Measurements from ENCODE around the gene LDLRAP1. TPM values are rescaled to one million over a fixed set of nuclear protein-coding genes. Genes with fewer than 3 reads are reported as not detected.

The LDLRAP1 gene
- total and polyA plus RNA-seq, 2 donors (not counting 3 experiments of a cell fraction or from before 2014, with no cell fraction given): 23.1 to 24.7 TPM

DNA sequence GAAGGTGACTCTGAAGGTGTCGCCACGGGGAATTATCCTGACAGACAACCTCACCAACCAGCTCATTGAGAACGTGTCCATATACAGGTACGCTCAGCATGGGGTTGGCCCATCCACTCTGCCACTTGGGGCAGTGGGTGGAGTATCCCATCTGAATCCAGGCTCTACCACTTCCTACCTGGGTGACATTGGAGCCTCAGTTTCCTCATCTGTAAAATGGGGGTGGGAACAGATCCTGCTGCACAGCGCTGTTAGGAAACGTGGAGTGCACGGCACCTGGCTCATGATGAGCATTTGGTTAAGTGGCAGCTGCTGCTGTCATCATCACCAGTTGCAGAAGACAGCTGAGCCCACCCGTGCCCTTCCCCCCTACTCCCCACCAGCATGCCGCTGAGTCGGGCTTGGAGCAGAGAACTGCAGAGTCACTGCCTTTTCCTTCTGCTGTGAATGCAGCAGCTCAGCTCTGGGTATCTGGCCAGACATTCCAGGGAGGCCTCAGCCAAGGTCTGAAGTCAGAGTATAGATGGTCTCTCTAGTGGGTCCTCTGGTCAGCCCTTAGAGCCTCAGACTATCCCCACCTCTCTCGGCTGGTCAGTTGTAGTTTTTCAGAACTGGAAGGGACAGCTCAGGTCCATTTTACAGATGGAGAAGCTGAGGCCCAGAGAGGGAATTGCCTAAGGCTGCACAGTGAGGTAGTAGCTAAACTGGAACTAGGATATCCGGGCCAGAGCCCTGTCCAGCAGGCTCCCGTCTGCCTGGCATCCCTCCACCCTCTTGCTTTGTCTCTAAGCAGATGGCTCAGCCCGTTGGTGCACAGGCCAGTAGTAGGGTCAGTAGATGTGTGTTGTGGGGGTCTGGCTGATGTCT lies 11.7 kb downstream of the LDLRAP1 start:
- CTCF ChIA-PET: interaction anchor here (0.8 to 1.9 kb wide), 3 partner anchors 11 to 31 kb away, joined by 3 to 9 read pairs (median 8); no protein-coding TSS in a partner anchor

DNA sequence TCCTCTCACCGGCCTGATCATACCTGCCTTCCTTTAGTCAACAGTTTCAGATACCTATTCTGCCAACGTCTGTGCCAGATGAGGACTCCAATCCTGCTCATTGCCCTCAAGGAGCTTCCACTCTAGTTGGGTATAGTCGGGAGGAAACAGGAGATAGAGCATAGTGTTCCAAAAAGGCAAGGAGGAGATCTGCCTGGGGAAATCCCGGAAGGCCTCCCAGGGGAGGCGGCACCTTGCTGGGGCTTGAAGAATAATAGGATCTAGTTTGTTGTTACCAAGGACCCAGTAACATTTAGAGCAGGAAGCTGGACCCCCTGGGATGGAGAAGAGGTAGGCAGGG lies 12.3 kb downstream of the LDLRAP1 start:
- Histone ChIP-seq H3K27me3 (ENCODE audit: control insufficient read depth in 2 of 2, insufficient read depth in 2 of 2, low read length in 2 of 2) (no peaks in the 10 kb centered on the region), H4K20me1 (replicated peaks; ENCODE audit: control insufficient read depth, extremely low read depth, insufficient read depth, low read length) (no peaks in the 10 kb centered on the region), H3K79me2 (ENCODE audit: control insufficient read depth, insufficient read depth, low read length) (no peaks in the 10 kb centered on the region), H3K4me2 (ENCODE audit: insufficient read depth, low read length) (no peak overlapping the region), H3K4me1 (ENCODE audit: control insufficient read depth, extremely low read depth, insufficient read depth, low read length) (peaks cover 34% of the 10 kb centered on the region), H3K27ac (ENCODE audit: insufficient read depth, low read depth, low read length) (no peak overlapping the region), H3K9me3 (replicated peaks; ENCODE audit: control insufficient read depth, insufficient read depth, low read length) (no peaks in the 10 kb centered on the region), H2AFZ (ENCODE audit: low read depth, low read length) (no peak overlapping the region), H3K9me1 (replicated peaks; ENCODE audit: control insufficient read depth, extremely low read depth, insufficient read depth, low read length) (no peaks in the 10 kb centered on the region), H3K9ac (replicated peaks; ENCODE audit: extremely low read depth, insufficient read depth, low read length) (no peak overlapping the region), H3K4me3 (replicated peaks in 1 of 3; ENCODE audit: insufficient read depth in 1 of 3, low read depth in 1 of 3, low read length in 3 of 3) (no peak overlapping the region), H3K36me3 (ENCODE audit: control insufficient read depth in 2 of 2, extremely low read depth in 1 of 2, insufficient read depth in 2 of 2, low read length in 2 of 2) (peaks cover 0 to 3% of the 10 kb centered on the region in 2 experiments)
- TF ChIP-seq MAX (IDR thresholded peaks at IDR 0.05; ENCODE audit: insufficient read depth, insufficient read length): no peak
- TF ChIP-seq POLR2AphosphoS5 (IDR thresholded peaks at IDR 0.05; ENCODE audit: insufficient read depth, low read depth, low read length): no peak
- no peak for TF ChIP-seq JUN (IDR thresholded peaks at IDR 0.05; ENCODE audit: borderline replicate concordance, insufficient read depth, insufficient read length, low read depth)
- no peak for TF ChIP-seq MYC (IDR thresholded peaks at IDR 0.05; ENCODE audit: low read depth, low read length)
- no peak for TF ChIP-seq EZH2 (IDR thresholded peaks at IDR 0.05; ENCODE audit: borderline replicate concordance, low read depth, low read length, severe bottlenecking)
- ChIA-PET POLR2A (no interaction called here), CTCF (no interaction called here)
- BruUV-seq (replicated peaks): no TSS peak
- dilution Hi-C loops (cut with MboI; ENCODE audit: extremely low pct_ligation_motif_present, low sequenced_read_pairs) (no loop called here), intact Hi-C loops (cut with micrococcal nuclease) (no loop called here)
- FAIRE-seq: no peak
- DNase-seq (ENCODE audit: low read depth, low spot score): no peak

More for the DNA sequence above, 11.7 kb downstream of the LDLRAP1 start:
- Histone ChIP-seq H3K4me1 (ENCODE audit: control insufficient read depth, extremely low read depth, insufficient read depth, low read length) (peaks cover 34% of the 10 kb centered on the region), H2AFZ (ENCODE audit: low read depth, low read length) (no peak overlapping the region), H3K9ac (replicated peaks; ENCODE audit: extremely low read depth, insufficient read depth, low read length) (no peak overlapping the region), H3K4me3 (replicated peaks in 1 of 3; ENCODE audit: insufficient read depth in 1 of 3, low read depth in 1 of 3, low read length in 3 of 3) (no peak overlapping the region), H3K9me1 (replicated peaks; ENCODE audit: control insufficient read depth, extremely low read depth, insufficient read depth, low read length) (no peaks in the 10 kb centered on the region), H3K36me3 (ENCODE audit: control insufficient read depth in 2 of 2, extremely low read depth in 1 of 2, insufficient read depth in 2 of 2, low read length in 2 of 2) (peaks cover 0 to 3% of the 10 kb centered on the region in 2 experiments), H3K27me3 (ENCODE audit: control insufficient read depth in 2 of 2, insufficient read depth in 2 of 2, low read length in 2 of 2) (no peaks in the 10 kb centered on the region), H3K27ac (ENCODE audit: insufficient read depth, low read depth, low read length) (no peak overlapping the region), H4K20me1 (replicated peaks; ENCODE audit: control insufficient read depth, extremely low read depth, insufficient read depth, low read length) (no peaks in the 10 kb centered on the region), H3K9me3 (replicated peaks; ENCODE audit: control insufficient read depth, insufficient read depth, low read length) (no peaks in the 10 kb centered on the region), H3K79me2 (ENCODE audit: control insufficient read depth, insufficient read depth, low read length) (no peaks in the 10 kb centered on the region), H3K4me2 (ENCODE audit: insufficient read depth, low read length) (no peak overlapping the region)
- dilution Hi-C loops (cut with MboI; ENCODE audit: extremely low pct_ligation_motif_present, low sequenced_read_pairs): no loop called here
- no TSS peak for BruUV-seq (replicated peaks)
- intact Hi-C loops (cut with micrococcal nuclease): no loop called here
- TF ChIP-seq JUN (IDR thresholded peaks at IDR 0.05; ENCODE audit: borderline replicate concordance, insufficient read depth, insufficient read length, low read depth): no peak
- FAIRE-seq: no peak
- DNase-seq (ENCODE audit: low read depth, low spot score): no peak
- POLR2A ChIA-PET: no interaction called here

Measured in endothelial cell of umbilical vein (primary cell).